AG04449 (cell line): ENCODE measurements around the gene DOCK2.
A peak's percentile ranks its signal among the peaks of the same experiment; 100 is the strongest.

ENCODE experiments used
- CTCF ChIA-PET: fragments of 350-600 bp; formaldehyde crosslinking; extraction: SDS; loops from one replicate; lab custom pipeline; 2021; ENCODE audit warnings: antibody characterized with exemption; lab: Yijun Ruan, JAX
- POLR2A ChIA-PET: fragments of 400-600, 350-600 bp; formaldehyde crosslinking; extraction: SDS; loops from one replicate; lab custom pipeline; 2020; ENCODE audit warnings: antibody characterized with exemption, inconsistent platforms; lab: Yijun Ruan, JAX
- DNase-seq: peaks from one replicate; pipeline ENCODE4 v3.0.0-alpha.2; 2010; ENCODE audit warnings: low read depth, low spot score
- H3K4me3 ChIP-seq: 2 replicates; pipeline ENCODE4 v1.5.1; 2011; ENCODE audit warnings: low read depth, mild to moderate bottlenecking, control low read depth, low read length
- TF ChIP-seq, protein P1 (sequence below): IDR thresholded peaks from one replicate; pipeline ENCODE4 v1.5.1; 2011; ENCODE audit warnings: mild to moderate bottlenecking, moderate library complexity, low read length, control low read depth, inconsistent platforms; ENCODE audit not compliant: insufficient read depth; ENCODE audit errors: missing control alignments

The DOCK2 gene

DNA sequence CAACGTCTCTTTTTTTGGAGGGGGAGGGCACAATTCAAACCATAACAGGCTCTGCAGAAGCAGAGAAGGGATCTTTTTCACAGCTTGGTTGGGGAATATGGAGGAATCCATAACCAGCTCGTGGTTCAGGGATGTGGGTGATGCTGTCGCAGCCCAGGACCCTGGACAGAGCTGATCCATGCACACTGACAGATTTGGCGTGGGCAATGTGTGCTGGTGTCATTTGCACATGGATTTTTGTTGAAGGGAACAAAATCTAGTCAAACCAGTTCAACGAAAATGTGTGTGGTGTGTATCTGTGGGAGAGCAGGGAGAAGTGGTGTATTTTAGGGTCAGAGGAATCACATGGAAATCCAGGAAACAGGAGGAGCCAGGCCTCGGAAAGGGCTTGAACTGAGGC lies 4.2 kb downstream of the DOCK2 start:
- no peak overlapping the region for H3K4me3 ChIP-seq
- TF ChIP-seq, protein P1, sequence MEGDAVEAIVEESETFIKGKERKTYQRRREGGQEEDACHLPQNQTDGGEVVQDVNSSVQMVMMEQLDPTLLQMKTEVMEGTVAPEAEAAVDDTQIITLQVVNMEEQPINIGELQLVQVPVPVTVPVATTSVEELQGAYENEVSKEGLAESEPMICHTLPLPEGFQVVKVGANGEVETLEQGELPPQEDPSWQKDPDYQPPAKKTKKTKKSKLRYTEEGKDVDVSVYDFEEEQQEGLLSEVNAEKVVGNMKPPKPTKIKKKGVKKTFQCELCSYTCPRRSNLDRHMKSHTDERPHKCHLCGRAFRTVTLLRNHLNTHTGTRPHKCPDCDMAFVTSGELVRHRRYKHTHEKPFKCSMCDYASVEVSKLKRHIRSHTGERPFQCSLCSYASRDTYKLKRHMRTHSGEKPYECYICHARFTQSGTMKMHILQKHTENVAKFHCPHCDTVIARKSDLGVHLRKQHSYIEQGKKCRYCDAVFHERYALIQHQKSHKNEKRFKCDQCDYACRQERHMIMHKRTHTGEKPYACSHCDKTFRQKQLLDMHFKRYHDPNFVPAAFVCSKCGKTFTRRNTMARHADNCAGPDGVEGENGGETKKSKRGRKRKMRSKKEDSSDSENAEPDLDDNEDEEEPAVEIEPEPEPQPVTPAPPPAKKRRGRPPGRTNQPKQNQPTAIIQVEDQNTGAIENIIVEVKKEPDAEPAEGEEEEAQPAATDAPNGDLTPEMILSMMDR, result no peak
- CTCF ChIA-PET, result interaction anchor here (0.7 kb wide), 1 partner anchor 338 kb away, joined by 4 read pairs; no protein-coding TSS in a partner anchor
- DNase-seq, result no peak
- POLR2A ChIA-PET, result no interaction called here

DNA sequence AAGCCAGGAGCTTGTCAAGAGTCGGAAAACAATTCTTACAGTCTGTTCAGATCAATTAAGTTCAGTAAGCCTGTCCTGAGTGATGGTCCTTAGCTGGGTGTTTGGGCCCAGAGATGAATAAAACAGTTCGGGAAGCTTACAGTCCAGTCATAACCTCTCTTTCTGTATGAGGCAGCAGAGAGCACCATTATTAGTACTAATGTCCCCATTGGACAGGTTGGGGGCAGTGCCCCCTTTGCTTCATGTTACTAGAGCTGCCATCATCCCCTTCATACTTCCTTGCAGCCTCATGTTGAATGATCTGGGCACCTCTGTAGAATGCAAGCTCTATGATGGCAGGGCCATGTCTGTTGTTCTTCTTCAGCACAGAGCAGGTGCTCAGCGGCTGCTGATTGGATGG lies 9.8 kb downstream of the DOCK2 start:
- CTCF ChIA-PET, result interaction anchor here (1.2 to 1.6 kb wide), 2 partner anchors 11 to 12 kb away, joined by 3 to 5 read pairs; no protein-coding TSS in a partner anchor
- TF ChIP-seq, protein P1, result no peak
- POLR2A ChIA-PET, result no interaction called here

DNA sequence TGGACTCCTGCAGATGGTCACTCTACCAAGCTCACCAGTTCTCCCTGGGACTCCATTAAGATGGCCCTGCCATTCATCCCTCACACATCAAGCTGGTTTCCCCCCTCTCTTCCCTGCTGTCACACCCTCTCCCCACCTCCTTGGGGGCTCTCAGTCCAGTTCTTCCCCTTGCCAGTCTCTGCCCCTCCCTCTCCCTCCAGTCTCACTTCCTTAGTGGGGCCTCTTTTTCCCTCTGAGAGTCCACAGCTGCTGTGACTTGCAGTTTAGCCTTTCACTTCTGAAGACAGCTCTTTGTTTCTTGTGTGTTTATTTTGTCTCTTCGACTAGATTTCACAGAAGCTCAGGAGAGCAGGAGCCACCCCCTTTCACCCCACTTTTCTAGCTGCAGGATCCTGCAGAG lies 10.5 kb downstream of the DOCK2 start:
- H3K4me3 ChIP-seq, result no peak overlapping the region
- TF ChIP-seq, protein P1, result no peak
- POLR2A ChIA-PET, result no interaction called here
- no peak for DNase-seq
- CTCF ChIA-PET, result interaction anchor here (1.2 to 1.6 kb wide), 2 partner anchors 11 kb away, joined by 3 to 5 read pairs; no protein-coding TSS in a partner anchor

More for the DNA sequence above, 9.8 kb downstream of the DOCK2 start:
- H3K4me3 ChIP-seq, result no peak overlapping the region
- DNase-seq, result no peak

DNA sequence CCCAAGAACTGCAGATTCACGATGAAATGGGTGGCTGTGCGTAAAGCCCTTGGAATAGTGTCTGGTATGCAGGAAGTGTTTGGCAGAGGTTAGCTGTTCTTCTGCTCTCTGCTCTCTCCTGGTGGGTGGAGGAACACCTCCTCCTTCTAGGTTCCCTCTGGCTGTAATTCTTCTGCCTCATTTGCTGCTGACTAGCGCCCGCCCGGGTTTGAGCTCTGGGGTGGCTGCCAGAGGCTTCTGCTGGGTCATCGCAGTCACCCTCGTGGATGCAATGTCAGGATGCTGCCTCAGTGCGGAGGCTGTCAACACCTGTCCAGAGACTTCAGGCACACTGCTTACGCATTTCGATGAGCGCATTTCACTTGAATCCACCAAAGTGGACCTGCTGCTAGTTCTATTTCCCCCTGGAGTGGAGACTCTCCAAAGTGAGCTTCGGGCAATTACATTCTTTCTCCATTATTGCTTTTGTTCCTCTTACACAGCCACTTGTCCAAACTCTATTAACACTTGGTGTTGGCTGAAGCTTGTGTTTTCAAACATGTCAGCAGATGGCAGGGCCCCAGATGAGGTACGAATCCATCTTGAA lies 11.7 kb downstream of the DOCK2 start:
- ChIA-PET POLR2A (no interaction called here), CTCF (no interaction called here)
- no peak overlapping the region for H3K4me3 ChIP-seq
- DNase-seq, result no peak
- TF ChIP-seq, protein P1, result no peak

DNA sequence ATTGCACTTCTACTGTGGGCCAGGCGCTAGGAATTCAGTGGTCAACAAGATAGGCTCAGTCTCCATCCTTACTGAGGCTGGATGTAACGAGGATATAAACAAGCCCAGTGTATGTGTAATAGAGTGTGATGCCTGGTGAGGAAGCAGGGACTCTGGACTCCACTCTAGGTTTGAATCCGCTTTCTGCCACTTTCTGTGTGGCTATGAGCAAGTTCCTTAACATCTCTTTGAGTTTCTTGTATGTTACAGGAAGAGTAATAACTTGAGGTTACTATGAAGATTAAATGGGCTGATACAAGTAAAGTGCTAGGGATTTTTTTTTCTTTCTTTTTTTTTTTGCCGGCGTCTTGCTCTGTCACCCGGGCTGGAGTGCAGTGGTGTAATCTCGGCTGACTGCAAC lies 12.4 kb downstream of the DOCK2 start:
- POLR2A ChIA-PET, result no interaction called here
- CTCF ChIA-PET, result no interaction called here
- no peak overlapping the region for H3K4me3 ChIP-seq
- TF ChIP-seq, protein P1, result no peak
- no peak for DNase-seq

DNA sequence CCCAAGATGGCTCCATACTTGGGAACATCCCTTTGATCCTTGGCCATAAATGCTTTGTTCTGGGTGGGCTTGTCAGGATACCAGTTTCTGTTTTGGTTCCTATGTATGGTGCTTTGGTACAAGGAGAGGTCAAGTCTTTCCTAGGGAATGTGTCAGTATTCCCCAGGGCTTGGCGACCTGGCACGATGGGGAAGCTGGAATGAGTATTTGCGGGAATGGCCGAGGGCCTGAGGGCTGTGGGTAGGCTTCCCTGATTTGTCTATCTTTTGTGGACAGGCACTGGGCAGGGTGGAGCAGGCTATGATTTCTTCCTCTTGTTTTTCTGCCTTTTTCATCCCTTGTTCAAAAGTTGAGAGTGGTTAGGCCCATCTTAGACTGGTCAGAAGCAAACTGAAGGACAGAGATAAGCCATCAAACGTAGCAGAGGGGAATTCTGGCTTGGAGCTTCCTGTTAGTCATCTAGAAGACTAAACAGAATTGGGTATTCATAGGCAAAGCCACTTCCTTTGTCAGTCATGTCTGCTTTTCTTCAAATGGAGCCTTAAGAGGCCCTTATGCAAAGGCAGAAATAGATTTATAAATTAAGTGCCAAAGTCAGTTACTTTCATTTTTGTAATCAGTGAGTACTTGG lies 13.7 kb downstream of the DOCK2 start:
- POLR2A ChIA-PET, result no interaction called here
- peak; percentile 37 for DNase-seq

More for the DNA sequence above, 13.7 kb downstream of the DOCK2 start:
- no peak overlapping the region for H3K4me3 ChIP-seq
- CTCF ChIA-PET, result interaction anchor here (1.3 kb wide), 1 partner anchor 330 kb away, joined by 3 read pairs; the partner anchor contains the start of gene INSYN2B
- TF ChIP-seq, protein P1, result no peak
